HG03159 (cell line): ENCODE measurements around the gene RNASE12.
"Not testable (repeated sequence)": the region's sequence is repeated elsewhere in the genome, so short reads cannot be mapped to it uniquely, and the experiment has no call there.

Source experiments
- ATAC-seq: cut with Tn5 transposase; IDR thresholded peaks from one replicate; pipeline ENCODE4 v1.9.1; 2021; ENCODE audit warnings: mild to moderate bottlenecking, moderate library complexity; ENCODE audit not compliant: unreplicated experiment

The RNASE12 gene

GRCh38 chr14:20614038-20614840 lies 23.1 kb upstream of the RNASE12 start:
- ATAC-seq, result no peak

GRCh38 chr14:20613094-20614037 lies 22.2 kb upstream of the RNASE12 start:
- peak; percentile 68 for ATAC-seq

GRCh38 chr14:20612403-20612802 lies 21.2 kb upstream of the RNASE12 start:
- ATAC-seq, result no peak

GRCh38 chr14:20611277-20611676 lies 20.1 kb upstream of the RNASE12 start:
- no peak for ATAC-seq

- no peak for ATAC-seq
Observed at GRCh38 chr14:20610002-20610765, 19.0 kb upstream of the RNASE12 start.

- no peak for ATAC-seq
Observed at GRCh38 chr14:20609215-20610001, 18.2 kb upstream of the RNASE12 start.

GRCh38 chr14:20608383-20609110 lies 17.4 kb upstream of the RNASE12 start:
- ATAC-seq, result no peak

GRCh38 chr14:20607617-20608016 lies 16.4 kb upstream of the RNASE12 start:
- no peak for ATAC-seq

GRCh38 chr14:20606902-20607242 lies 15.7 kb upstream of the RNASE12 start:
- no peak for ATAC-seq

- no peak for ATAC-seq
Observed at GRCh38 chr14:20606190-20606901, 15.2 kb upstream of the RNASE12 start.

GRCh38 chr14:20603813-20604690 lies 12.9 kb upstream of the RNASE12 start:
- no peak for ATAC-seq

GRCh38 chr14:20602583-20602982 lies 11.4 kb upstream of the RNASE12 start:
- ATAC-seq, result no peak

- ATAC-seq, result no peak
Observed at GRCh38 chr14:20601522-20601921, 10.3 kb upstream of the RNASE12 start.

GRCh38 chr14:20597108-20597507 lies 5.9 kb upstream of the RNASE12 start:
- ATAC-seq, result no peak

GRCh38 chr14:20595726-20596125 lies 4.5 kb upstream of the RNASE12 start:
- not testable (repeated sequence) for ATAC-seq

GRCh38 chr14:20592574-20592973 lies 1.4 kb upstream of the RNASE12 start:
- ATAC-seq, result no peak

GRCh38 chr14:20587489-20588154 lies 3.6 kb downstream of the RNASE12 start, which contains the start of gene RNASE11:
TSS of gene RNASE11 (minus strand) at chr14:20588001.
- ATAC-seq, result no peak
